Measurements from ENCODE around the gene SORBS1.

SORBS1 gene

DNA sequence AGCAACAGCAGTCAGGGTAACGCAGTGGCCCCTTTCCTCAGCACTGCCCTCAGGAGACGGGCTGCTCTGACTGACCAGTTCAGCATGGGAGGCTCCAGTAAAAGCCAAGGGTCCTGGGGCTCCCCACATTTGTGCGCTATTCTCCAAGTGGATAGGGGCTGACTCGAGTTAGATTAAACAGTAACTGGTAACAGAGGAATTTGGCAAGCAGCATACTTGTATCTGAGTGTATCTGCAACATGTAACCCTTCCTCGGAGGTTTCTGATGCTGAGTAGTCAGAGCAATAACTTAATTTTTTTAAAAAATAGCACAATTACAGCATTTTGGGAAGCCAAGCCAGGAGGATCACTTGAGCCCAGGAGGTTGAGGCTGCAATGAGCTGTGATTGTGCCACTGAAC lies 22.8 kb downstream of the SORBS1 start:
- DNase-seq = no peak

DNA sequence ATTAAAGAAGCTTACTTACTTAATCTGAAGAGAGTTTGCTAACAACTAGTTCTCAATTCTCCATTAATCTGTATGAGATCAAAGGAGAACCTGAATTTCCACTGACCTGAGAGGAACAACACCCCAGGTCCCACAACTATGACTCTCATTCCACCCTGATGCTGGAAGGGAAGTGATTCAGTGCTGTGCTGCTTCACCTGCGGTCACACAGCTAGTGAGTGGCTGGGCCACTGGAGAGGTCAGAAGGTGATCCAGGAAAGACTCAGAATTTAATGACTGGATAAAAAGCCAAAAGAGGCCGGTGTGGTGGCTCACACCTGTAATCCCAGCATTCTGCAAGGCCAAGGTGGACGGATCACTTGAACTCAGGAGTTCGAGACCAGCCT lies 23.6 kb downstream of the SORBS1 start:
- no peak for DNase-seq

DNA sequence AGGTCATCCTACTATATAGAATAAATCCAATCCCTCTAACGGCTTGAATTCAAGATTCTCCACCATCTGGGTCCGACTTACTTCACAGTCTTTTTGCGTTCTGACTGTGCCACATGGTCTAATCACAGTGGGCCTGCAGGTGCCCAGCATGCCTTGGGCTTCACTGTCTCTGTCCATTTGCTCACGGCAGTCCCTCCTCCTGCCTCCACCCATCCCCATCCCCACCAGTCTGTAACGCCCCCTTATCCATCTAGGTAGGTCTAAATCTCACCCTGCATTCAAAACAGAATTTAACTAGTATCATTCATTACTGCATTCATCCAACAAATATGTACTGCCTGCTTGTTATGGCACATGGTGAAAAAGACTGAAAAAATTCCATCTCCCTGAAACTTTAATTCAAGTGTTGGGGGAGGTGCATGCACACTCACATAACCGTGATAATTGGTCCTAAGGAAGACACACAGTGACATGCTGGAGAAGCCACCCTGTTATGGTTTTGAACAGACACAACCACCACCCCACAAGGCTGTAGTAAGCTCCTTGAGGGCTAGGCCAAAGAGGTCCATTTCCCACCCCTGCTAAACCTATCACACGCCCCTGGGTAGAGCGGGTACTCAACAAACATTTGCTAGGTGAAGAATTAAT lies 24.2 kb downstream of the SORBS1 start:
- DNase-seq = no peak

DNA sequence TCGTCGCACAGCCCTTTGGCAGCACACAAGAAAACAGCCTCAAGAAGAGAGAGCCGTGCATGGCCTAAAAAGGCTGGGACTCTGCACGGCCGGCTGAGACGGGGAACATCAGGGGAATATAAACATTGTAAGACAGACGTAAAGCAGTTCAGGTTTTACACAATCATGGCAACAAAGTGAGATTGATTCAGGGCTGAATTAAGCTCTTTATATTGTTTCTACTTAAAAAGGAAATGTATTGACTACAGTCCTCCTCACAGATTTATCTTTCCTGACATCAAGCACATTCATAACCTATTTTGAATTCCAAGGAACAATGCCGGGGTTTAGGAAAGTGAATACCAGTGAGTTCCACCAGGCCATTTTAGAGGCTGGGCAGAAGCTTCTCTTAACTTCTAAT lies 25.2 kb downstream of the SORBS1 start:
- DNase-seq = no peak

DNA sequence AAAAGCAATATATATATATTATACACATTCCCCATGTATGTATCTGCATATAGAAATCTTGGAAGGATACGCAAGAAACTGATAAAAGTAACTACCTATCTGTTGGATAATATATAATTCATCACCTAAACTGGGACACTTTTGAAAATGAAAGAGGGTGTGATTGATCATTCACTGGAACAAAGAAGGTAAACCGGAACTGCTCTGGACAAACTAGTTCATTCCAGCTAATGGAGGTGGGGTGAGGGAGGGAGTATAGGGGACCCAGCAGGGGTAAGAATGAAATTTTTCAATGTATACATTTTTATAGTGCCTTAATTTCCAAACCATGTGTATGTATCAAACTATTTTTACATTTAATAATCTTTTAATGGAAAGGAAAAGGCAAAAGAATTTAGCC lies 25.6 kb downstream of the SORBS1 start:
- DNase-seq = no peak

DNA sequence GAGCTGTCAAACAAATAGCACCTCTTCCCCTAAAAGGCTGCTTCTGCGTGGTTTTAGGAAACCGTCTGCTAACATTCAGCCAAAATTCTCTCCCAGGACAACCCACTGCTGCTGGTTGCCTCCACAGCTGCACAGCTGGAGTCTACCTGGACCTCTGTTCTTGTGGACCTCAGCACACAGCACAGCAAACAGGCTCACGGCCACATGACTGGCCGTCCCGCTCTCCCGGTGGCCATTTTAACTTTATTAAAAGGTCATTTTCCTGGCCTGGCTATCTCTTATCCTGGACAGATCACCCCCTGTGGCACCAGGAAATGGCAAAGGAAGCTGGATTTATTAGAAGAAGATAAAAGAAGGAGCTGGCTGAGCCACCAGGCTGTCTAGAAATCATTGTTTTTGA lies 27.6 kb downstream of the SORBS1 start:
- DNase-seq = no peak

DNA sequence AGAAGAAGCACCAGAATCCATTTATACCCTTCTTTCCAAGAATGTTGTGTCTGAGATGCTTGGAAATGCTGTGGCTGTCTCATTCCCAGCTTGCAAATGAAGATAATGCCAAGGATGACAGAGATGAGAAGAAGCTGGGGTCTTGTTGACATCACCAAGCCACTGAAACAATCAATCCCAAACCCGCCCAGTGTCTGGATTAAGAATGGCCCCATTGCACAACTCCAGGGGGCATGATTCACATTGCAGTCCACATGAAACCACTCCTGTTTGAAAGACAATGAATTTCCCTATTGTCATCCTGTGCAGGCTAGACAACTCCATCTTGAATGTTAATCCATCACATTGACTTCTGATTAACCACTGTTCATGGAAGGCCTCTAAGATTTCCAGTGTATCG lies 28.6 kb downstream of the SORBS1 start:
- no peak for DNase-seq

DNA sequence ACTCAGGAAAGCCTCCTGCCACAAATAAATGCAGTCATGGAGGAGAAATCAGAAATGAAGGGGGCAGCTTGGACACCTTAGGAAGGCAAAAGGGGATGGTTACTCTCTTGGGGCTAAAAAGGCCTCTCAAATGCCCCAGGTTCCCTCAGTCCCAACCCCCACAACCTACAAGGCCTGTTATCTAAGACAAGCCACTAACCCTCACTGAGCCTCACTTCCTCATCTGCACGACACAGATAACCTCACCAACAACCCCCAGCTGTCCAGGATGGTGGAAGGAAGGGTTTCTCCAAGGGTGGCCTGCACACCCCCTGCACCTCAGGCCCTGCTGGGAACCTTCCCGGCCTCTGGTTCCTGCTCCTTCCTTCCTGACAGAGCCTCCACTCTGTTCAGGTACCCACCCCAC lies 29.2 kb downstream of the SORBS1 start:
- no peak for DNase-seq

DNA sequence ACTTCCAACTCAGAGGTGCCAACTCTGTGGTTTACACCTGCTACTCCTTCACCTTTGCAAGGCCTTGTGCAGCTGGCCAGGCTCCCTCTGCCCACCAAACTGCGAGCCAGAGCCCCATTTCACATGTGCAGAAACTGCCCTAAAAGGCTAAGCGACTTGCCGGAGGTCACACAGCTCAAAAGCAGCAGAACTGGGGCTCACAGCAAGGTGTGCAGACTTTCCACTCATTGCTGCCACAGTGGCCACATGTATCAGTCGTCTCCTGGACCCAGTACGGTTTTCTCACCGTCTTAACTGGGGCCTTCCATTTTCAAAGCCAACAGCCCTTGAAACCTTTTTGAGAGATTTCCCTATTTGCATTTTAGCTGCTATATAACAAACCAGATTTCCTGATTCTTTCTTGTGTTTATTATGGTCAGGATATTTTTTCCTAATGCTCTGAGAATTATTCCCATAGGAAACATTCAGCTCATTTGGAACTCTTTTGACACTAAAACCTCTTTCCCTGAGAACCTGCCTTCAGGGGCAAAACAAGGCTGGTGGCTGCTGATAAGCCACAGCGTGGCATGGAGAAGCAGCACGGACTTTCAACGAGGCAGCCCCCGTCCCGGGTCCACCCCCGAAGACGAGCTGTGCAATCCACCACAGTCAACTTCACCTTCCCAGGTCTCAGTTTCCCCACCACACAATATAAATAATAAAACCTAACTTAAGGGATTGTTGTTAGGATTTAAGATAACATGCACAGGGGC lies 29.9 kb downstream of the SORBS1 start:
- DNase-seq = no peak

DNA sequence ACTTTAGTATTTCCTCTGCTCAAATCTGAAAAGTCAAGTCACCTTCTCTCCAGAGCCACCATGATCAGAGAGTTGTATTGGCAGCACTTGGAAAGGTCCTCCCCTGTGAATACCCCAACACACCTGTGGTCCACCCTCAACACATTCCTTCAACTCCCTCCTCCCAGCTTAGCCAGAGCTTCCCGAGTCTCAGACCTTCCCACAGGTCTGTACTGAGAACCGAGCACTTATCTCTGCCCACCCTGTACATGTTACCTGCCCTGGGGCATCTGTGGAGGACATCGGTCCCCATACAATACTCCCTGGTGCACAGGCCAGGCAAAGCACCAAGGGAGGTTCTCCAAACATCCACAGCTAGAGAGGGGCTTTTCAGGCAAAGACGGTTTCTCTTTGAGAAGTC lies 30.6 kb downstream of the SORBS1 start:
- DNase-seq = no peak

DNA sequence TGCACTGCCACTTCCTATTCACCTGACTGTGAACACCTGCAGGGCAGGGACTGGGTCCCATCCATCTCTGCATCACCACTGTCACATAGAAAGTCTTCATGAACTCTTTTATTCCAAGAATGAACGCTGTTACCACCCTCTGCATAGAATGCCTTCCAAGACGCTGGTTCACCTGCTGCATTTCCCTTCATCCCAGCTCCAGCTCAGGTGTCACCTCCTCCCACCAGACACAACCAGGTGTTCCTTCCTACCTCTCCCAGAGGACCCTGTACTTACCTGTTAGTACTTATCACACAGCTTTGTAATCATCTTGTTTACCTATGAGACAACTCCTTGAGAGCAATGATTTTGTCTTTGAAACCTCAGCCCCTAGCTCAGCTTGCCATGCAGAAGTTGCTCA lies 31.1 kb downstream of the SORBS1 start:
- DNase-seq = no peak

DNA sequence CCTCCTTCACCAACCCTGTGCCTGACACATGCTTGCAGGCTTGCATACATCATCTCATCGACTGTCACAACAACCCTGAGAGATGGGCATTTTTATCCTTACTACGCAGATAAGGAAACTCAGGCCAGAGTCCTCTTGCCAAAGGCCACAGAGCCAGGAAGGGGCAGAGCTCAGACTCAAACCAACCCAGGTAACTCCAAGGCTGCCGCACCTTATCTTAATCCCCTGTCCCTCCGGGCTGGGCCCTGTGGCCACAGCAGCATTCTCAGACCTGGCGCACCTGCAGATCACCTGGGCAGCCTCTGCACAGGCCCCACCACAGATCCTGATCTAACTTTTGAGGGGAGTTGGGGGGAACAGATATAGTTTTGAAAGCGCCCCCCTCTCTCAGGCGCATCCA lies 35.1 kb downstream of the SORBS1 start:
- no peak for DNase-seq

DNA sequence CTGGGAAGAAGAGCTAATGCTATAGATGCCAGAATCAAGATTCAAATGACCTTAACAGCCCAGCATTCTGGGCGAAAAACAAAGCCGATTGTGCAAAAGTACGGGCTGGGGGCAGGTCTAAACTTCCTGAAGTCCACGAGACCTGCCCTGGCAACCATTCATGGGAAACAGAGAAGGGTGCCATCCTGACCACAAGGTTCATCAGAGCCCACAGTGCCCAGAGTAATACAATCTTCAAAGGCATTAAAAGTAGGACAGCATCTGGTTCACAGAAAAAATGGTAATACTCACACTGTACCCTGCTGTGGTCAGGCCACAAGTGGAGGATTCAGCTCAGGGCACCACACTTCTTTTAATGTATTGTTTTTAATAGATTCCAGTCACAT lies 36.1 kb downstream of the SORBS1 start:
- no peak for DNase-seq

DNA sequence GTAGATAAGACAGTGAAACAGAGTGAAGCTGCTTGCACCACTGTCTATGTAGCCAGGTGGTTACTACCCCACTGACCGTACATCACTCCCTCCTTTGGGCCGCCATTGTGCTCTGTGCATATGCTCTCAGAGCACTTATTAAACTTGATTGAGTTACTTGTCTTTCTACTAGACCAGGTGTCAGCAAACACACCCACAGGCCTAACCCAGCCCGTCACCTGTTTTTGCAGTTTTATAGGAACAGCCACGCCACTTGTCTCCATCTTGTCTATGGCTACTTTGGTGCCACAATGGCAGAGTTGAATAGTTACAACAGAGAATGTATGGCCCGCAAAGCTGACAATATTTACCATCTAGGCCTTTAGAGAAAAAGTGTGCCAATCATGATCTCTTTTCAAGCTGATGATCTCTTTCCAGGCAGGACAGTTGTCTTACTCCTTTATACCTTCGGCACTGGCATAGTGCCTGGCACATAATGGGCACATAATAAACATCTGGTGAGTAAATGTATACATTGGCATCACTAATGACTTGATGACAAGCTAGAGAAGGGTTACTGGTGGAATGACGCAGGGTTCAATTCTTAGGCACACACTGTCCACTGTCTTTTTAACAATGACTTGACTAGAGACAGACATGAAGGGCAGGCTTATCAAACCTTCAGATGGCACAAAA lies 36.7 kb downstream of the SORBS1 start:
- DNase-seq = no peak

DNA sequence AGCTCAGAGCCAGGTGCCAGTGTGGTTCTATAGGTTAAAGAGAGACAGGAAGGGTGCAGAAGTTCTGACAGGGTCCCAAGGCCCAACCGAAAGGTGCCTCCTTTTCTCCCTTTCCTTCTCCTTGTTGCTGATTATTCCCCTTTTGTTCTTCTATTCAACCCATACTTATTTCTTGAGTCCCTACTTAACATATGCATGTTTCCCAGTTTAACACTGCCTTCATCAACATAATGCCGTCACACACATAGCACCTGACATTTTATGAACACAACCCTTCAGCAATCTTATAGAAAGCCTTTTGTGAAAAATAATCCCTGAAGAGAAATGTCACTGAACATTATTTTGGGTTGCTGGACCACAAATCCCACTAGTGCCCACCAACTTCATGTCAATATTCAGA lies 39.1 kb downstream of the SORBS1 start:
- no peak for DNase-seq

DNA sequence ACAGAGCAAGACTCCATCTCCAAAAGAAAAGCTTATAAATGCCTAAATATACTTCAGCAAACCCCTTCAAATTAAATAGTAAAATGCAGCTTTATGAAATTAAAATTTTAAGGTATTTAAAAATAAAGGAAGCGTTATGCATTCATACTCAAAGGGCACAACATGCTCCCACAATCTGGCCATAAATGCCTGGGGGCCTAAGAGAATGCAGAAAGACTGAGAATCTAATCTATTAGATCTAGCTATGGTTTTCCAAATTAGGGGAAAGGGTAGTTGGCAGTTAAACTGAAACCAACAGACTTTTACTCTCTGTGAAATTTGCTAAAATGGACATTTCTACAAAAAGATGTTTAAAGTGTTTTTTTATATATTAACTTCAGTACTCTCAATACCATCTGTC lies 40.6 kb downstream of the SORBS1 start:
- no peak for DNase-seq

DNA sequence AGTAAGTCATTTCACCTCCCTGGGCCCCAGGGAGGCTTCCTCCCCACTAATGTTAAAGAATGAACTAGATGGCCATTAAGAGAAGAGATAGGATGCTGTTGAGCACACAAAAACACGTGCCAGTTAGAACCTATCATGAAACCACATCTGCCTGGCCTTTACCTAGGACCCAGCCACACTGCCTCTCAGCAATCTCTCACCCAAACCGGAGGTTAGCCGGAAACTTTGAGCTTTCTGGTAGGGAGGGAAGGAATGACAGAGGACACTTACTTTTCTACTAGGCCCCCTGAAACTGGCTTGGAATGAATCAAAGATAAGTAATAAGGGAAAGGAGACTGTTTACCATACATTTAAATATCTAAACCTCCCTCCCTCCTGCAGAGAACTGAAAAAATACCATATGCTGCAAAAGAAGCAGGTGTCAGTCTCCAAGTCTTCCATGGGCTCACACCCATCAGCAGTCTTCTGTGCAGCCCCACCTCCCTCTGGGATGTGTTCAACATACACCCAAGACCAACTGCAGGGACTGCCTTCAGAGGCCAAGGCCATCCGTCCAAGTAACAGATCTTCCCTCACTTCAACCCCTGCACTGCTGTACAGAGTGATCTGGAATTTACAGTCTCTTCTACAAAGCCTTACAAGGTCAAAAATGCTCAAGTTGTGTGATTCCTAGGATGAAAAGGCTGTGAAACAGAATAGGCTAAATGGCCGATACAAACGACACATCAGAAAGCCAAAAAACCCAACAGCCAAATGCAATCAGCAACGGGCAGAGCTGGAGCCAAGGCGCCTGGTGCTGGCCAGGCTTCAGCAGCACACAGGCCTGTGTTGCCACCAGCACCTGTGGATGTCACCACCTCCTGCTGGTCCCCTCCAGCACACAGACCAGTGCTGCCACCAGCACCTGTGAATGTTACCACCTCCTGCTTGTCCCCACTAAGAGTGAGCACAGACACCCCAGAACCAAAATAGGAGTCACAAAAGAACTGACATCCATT lies 42.4 kb downstream of the SORBS1 start:
- DNase-seq = no peak

DNA sequence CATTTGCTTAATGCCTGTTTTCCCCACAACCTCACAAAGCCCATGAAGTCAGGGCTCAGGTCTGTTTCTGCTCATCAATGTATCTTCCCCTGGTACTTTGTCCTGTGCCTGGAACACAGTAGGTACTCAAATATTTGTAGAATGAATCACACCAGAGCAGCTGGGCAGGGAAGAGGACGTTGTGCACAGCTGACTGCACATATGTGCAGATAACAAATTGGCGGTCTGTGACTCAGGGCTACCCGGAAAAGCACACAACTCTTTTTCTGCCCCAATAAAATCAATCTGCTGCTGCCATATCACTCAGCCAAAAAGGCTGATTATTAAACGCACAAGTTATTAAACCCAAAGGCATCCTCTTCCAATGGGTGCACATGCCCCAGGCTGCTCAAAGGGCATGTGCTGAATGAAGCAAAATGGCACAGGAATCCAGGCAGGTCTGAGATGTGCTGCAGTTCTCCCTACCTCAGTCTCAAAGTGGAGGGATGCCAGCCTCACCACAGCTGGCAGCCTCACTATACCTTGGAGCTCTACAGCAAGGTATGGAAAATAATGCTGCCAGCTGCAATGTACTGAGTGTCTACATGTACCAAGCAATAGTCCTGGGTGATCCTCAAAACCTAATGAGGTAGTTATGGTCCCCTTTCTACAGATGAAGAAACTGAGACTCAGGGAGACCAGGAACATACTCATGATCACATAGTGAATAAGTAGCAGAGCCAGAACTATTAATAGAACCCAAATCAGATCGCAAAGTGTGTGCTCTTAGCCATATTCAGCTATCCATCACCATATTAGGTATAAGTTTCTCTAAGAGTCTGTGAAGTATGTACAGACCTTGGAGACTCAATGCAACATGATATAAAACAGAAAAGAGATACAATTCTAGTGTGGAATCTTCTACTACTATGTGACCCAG lies 43.4 kb downstream of the SORBS1 start:
- DNase-seq = no peak

DNA sequence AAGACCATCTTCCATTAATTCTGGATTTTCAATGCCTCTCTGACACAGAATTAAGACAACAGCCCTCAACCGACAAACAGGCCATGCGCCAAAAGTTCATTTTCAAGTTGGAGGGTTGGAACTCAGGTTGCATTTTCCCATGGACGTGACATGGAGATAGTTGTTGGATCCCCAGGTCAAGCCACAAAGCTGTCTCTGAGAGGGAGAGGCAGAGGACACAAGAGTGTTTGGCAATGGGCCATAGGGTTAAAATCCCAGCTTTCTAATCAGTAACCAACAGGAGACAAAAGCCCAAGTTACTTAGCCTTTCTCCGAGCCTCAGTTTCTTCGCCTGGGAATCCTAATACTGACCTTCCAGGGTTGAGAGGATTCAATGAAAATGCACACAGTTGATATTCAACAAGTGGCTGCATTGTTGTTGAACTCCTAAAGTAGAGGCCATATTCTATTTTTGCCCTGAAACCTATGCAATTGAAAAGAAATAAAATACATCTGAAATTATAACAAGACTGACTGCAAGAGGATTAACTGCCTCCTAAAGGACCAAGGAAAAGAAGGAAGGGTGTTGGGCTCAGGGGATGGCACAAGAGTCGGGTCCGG lies 44.3 kb downstream of the SORBS1 start:
- DNase-seq = no peak

DNA sequence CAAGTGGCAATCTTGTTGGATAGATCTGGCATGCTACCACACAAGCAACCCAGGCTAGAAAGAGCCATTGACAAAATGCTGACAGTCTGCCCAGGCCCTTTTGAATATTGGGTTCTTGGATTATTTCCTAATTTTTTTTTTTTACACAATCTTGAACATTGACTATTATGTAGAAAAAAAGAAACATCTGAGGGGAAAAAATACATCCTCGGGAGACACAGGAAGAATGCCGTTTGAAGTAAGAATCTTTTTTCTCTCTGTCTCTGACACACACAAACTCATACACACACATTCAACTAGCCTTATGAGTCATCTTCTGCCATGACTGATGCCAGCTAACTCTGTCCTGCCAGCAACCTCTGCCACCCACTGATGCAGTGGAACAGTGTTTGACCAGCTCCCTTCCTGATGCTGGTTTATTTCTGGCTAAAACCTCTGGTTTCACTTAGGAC lies 47.2 kb downstream of the SORBS1 start:
- no peak for DNase-seq

DNA sequence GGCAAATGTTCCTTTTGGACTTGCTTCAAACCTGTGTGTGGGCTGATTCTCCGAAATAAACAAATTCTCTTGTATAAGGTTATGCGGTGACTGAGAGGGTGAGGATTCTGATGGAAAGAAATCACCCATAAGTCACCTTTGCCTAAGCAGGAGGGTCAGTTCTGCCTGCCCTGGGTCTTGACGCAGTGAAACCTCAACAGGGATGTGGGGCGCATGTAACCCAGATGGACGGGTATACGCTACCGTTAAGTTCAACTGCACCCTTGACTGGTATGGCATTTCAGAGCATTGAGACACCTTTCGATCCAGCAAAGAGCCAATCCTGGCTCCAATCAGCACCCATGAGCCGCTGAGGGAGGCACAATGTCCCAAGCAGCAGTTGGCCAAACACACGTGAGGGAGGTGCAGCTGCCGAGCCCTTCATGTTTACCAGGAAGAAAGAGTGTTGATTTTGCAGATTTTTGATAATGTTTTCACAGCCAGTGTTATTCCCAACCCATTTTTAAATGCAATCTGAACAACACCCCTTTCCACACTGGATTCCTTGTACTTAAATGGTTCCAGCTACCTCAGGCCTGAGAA lies 48.1 kb downstream of the SORBS1 start:
- DNase-seq = no peak
